Activated naive CD4-positive, alpha-beta T cell treated with anti-CD3 and anti-CD28 coated beads for 36 hours (primary cell): ENCODE measurements around the gene IGFN1. TPM values are rescaled to one million over a fixed set of nuclear protein-coding genes. Genes with fewer than 3 reads are reported as not detected.

ENCODE experiments used
- CTCF ChIA-PET: fragments of 350-600 bp; sonication (Branson Sonifier 250); formaldehyde crosslinking; loops from one replicate; lab custom pipeline; 2021; ENCODE audit warnings: antibody characterized with exemption; lab: Charles Lee
- DNase-seq: peaks from one replicate; pipeline ENCODE4 v3.0.0-alpha.2; 2020
- H3K27ac Mint-ChIP-seq: one replicate; pipeline ENCODE4 v1.8.0; 2021; ENCODE audit warnings: mild to moderate bottlenecking, mixed read lengths
- H3K27me3 Mint-ChIP-seq: one replicate; pipeline ENCODE4 v1.8.0; 2021; ENCODE audit warnings: low read depth, mixed read lengths
- H3K36me3 Mint-ChIP-seq: one replicate; pipeline ENCODE4 v1.8.0; 2021; ENCODE audit warnings: low read depth, mixed read lengths
- H3K4me1 Mint-ChIP-seq: one replicate; pipeline ENCODE4 v1.8.0; 2021; ENCODE audit warnings: low read depth, mixed read lengths
- H3K4me3 Mint-ChIP-seq: one replicate; pipeline ENCODE4 v1.8.0; 2021; ENCODE audit warnings: mild to moderate bottlenecking, moderate library complexity, mixed read lengths
- H3K9me3 Mint-ChIP-seq: one replicate; pipeline ENCODE4 v1.8.0; 2021; ENCODE audit warnings: mixed read lengths
- intact Hi-C: fragments of 100-400 bp; cut with micrococcal nuclease; formaldehyde crosslinking; loops from one replicate; pipeline ENCODE4 v1.15.1; 2023
- total RNA-seq, 2 experiments: library from RNA; stranded (reverse); gene quantifications; one replicate each; pipeline ENCODE4 v1.2.3, GENCODE V29; 2021

IGFN1 gene
- total RNA-seq, 2 experiments from 2014 or later = not detected

GRCh38 chr1:201264554-201264953, 73.9 kb downstream of the IGFN1 start:
- CTCF ChIA-PET = interaction anchor here (1.6 kb wide), 1 partner anchor 9 kb away, joined by 3 read pairs; no protein-coding TSS in a partner anchor
- Mint-ChIP-seq H3K36me3 (no peaks in the 10 kb centered on the region), H3K4me1 (peaks cover 3% of the 10 kb centered on the region), H3K27ac (no peak overlapping the region), H3K4me3 (no peak overlapping the region), H3K27me3 (peaks cover 35% of the 10 kb centered on the region), H3K9me3 (no peaks in the 10 kb centered on the region)
- no peak for DNase-seq
- intact Hi-C loops = no loop called here

- CTCF ChIA-PET = interaction anchor here (0.7 kb wide), 1 partner anchor 87 kb away, joined by 3 read pairs; no protein-coding TSS in a partner anchor
- no peak for DNase-seq
- intact Hi-C loops = no loop called here
- no peaks in the 10 kb centered on the region for H3K9me3 Mint-ChIP-seq
- H3K36me3 Mint-ChIP-seq = no peaks in the 10 kb centered on the region
- H3K27ac Mint-ChIP-seq = no peak overlapping the region
- no peaks in the 10 kb centered on the region for H3K4me1 Mint-ChIP-seq
- H3K4me3 Mint-ChIP-seq = no peak overlapping the region
- peaks cover 30% of the 10 kb centered on the region for H3K27me3 Mint-ChIP-seq
These were observed 75.1 kb downstream of the IGFN1 start for GRCh38 chr1:201265756-201266155.

GRCh38 chr1:201266276-201266675, 75.7 kb downstream of the IGFN1 start:
- no peak for DNase-seq
- Mint-ChIP-seq H3K27ac (no peak overlapping the region), H3K27me3 (peaks cover 25% of the 10 kb centered on the region), H3K4me3 (no peak overlapping the region), H3K4me1 (no peaks in the 10 kb centered on the region), H3K36me3 (no peaks in the 10 kb centered on the region), H3K9me3 (no peaks in the 10 kb centered on the region)
- CTCF ChIA-PET = no interaction called here
- intact Hi-C loops = no loop called here

- intact Hi-C loops = no loop called here
- H3K4me3 Mint-ChIP-seq = no peak overlapping the region
- H3K9me3 Mint-ChIP-seq = no peaks in the 10 kb centered on the region
- DNase-seq = no peak
- H3K36me3 Mint-ChIP-seq = no peaks in the 10 kb centered on the region
- peaks cover 20% of the 10 kb centered on the region for H3K27me3 Mint-ChIP-seq
- CTCF ChIA-PET = no interaction called here
- no peaks in the 10 kb centered on the region for H3K4me1 Mint-ChIP-seq
- no peak overlapping the region for H3K27ac Mint-ChIP-seq
These were observed 76.2 kb downstream of the IGFN1 start for GRCh38 chr1:201266774-201267173.

- peaks cover 18% of the 10 kb centered on the region for H3K27me3 Mint-ChIP-seq
- CTCF ChIA-PET = no interaction called here
- intact Hi-C loops = no loop called here
- H3K36me3 Mint-ChIP-seq = no peaks in the 10 kb centered on the region
- H3K4me1 Mint-ChIP-seq = no peaks in the 10 kb centered on the region
- no peaks in the 10 kb centered on the region for H3K9me3 Mint-ChIP-seq
- H3K27ac Mint-ChIP-seq = no peak overlapping the region
- DNase-seq = no peak
- no peak overlapping the region for H3K4me3 Mint-ChIP-seq
These were observed 77.0 kb downstream of the IGFN1 start for GRCh38 chr1:201267481-201268229.

- CTCF ChIA-PET = no interaction called here
- H3K4me1 Mint-ChIP-seq = no peaks in the 10 kb centered on the region
- DNase-seq = no peak
- H3K36me3 Mint-ChIP-seq = no peaks in the 10 kb centered on the region
- H3K4me3 Mint-ChIP-seq = no peak overlapping the region
- H3K9me3 Mint-ChIP-seq = no peaks in the 10 kb centered on the region
- intact Hi-C loops = no loop called here
- no peak overlapping the region for H3K27ac Mint-ChIP-seq
- H3K27me3 Mint-ChIP-seq = peaks cover 18% of the 10 kb centered on the region
These were observed 78.1 kb downstream of the IGFN1 start for GRCh38 chr1:201268604-201269151.

GRCh38 chr1:201269281-201269680, 78.7 kb downstream of the IGFN1 start:
- Mint-ChIP-seq H3K9me3 (no peaks in the 10 kb centered on the region), H3K27ac (no peak overlapping the region), H3K36me3 (no peaks in the 10 kb centered on the region), H3K27me3 (peaks cover 17% of the 10 kb centered on the region), H3K4me3 (no peak overlapping the region), H3K4me1 (no peaks in the 10 kb centered on the region)
- DNase-seq = no peak
- CTCF ChIA-PET = no interaction called here
- intact Hi-C loops = no loop called here

- H3K4me3 Mint-ChIP-seq = no peak overlapping the region
- peaks cover 14% of the 10 kb centered on the region for H3K27me3 Mint-ChIP-seq
- no peak overlapping the region for H3K27ac Mint-ChIP-seq
- no peaks in the 10 kb centered on the region for H3K9me3 Mint-ChIP-seq
- no peaks in the 10 kb centered on the region for H3K4me1 Mint-ChIP-seq
- DNase-seq = no peak
- intact Hi-C loops = no loop called here
- CTCF ChIA-PET = no interaction called here
- H3K36me3 Mint-ChIP-seq = no peaks in the 10 kb centered on the region
These were observed 79.3 kb downstream of the IGFN1 start for GRCh38 chr1:201269900-201270410.

- CTCF ChIA-PET = interaction anchor here (1.0 kb wide), 1 partner anchor 77 kb away, joined by 3 read pairs; no protein-coding TSS in a partner anchor
- Mint-ChIP-seq H3K4me1 (no peaks in the 10 kb centered on the region), H3K9me3 (no peaks in the 10 kb centered on the region), H3K27me3 (peaks cover 12% of the 10 kb centered on the region), H3K4me3 (no peak overlapping the region), H3K27ac (no peak overlapping the region), H3K36me3 (no peaks in the 10 kb centered on the region)
- DNase-seq = no peak
- intact Hi-C loops = no loop called here
These were observed 80.2 kb downstream of the IGFN1 start for GRCh38 chr1:201270616-201271390.

- CTCF ChIA-PET = no interaction called here
- Mint-ChIP-seq H3K4me3 (no peak overlapping the region), H3K4me1 (no peaks in the 10 kb centered on the region), H3K27ac (no peak overlapping the region), H3K9me3 (no peaks in the 10 kb centered on the region), H3K27me3 (peaks cover 7% of the 10 kb centered on the region), H3K36me3 (no peaks in the 10 kb centered on the region)
- intact Hi-C loops = no loop called here
- no peak for DNase-seq
These were observed 82.2 kb downstream of the IGFN1 start for GRCh38 chr1:201272799-201273198.

- Mint-ChIP-seq H3K9me3 (no peaks in the 10 kb centered on the region), H3K36me3 (no peaks in the 10 kb centered on the region), H3K4me1 (no peaks in the 10 kb centered on the region), H3K27ac (no peak overlapping the region), H3K27me3 (peaks cover 7% of the 10 kb centered on the region), H3K4me3 (no peak overlapping the region)
- intact Hi-C loops = no loop called here
- DNase-seq = no peak
- CTCF ChIA-PET = no interaction called here
These were observed 84.1 kb downstream of the IGFN1 start for GRCh38 chr1:201274616-201275252.

- Mint-ChIP-seq H3K4me1 (no peaks in the 10 kb centered on the region), H3K27ac (no peak overlapping the region), H3K4me3 (no peak overlapping the region), H3K36me3 (no peaks in the 10 kb centered on the region), H3K9me3 (no peaks in the 10 kb centered on the region), H3K27me3 (peaks cover 7% of the 10 kb centered on the region)
- CTCF ChIA-PET = no interaction called here
- intact Hi-C loops = no loop called here
- DNase-seq = no peak
These were observed 84.6 kb downstream of the IGFN1 start for GRCh38 chr1:201275253-201275666.
